HG03469 (cell line): ENCODE data around the gene ARHGAP44.

Experiments
- ATAC-seq: cut with Tn5 transposase; IDR thresholded peaks from one replicate; pipeline ENCODE4 v1.9.1; 2021; ENCODE audit warnings: mild to moderate bottlenecking, moderate library complexity, moderate number of reproducible peaks; ENCODE audit not compliant: unreplicated experiment

ARHGAP44 gene

GRCh38 chr17:13016881-13017654, 227.8 kb downstream of the ARHGAP44 start:
- ATAC-seq, result peak; percentile 4

DNA sequence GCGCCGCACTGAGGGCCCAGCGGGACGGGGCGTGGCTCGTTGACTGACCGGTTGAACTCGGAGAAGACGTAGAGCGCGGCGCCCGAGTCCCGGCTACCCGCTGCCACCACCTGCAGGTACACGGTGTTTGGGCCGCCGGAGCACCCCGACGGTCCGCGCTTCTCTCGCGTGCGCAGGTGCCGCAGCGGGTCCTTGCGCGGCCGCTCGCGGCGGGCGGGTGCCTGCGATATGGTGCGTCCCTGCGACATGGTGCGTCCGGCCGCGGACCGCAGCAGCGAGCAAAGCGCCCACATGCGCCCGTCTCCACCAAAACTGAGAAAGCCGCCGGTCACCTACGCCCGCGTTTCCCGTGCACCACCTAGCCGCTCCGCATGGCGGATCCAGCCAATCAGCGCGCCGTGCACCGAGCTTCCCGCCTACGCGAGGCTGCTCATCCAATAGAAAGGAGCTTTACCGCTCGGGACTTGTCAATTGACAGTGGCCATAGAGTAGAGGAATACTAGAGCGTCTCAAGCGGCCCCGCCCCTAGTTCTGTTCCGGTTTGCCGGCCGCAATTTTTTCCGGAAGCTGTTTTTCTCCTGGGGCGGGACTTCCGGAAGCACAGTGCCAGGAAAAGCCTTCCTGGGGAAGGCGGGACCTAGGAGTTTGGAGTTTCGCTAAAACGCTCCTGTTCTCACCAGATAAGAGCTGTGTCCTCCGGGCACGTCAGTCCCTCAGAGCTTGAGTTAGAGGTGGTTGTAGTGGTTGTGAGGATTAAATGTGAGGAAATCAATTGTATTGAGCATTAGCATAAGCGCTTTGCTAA, 228.6 kb downstream of the ARHGAP44 start, which contains the start of gene ELAC2:
Gene ELAC2, minus strand, starts transcription at position 373 of the 805 bp plus-strand sequence. Its CDS starts 80 bp downstream, at position 293.
- peak; percentile 97 for ATAC-seq

GRCh38 chr17:13024016-13024415, 234.7 kb downstream of the ARHGAP44 start:
- ATAC-seq, result no peak

DNA sequence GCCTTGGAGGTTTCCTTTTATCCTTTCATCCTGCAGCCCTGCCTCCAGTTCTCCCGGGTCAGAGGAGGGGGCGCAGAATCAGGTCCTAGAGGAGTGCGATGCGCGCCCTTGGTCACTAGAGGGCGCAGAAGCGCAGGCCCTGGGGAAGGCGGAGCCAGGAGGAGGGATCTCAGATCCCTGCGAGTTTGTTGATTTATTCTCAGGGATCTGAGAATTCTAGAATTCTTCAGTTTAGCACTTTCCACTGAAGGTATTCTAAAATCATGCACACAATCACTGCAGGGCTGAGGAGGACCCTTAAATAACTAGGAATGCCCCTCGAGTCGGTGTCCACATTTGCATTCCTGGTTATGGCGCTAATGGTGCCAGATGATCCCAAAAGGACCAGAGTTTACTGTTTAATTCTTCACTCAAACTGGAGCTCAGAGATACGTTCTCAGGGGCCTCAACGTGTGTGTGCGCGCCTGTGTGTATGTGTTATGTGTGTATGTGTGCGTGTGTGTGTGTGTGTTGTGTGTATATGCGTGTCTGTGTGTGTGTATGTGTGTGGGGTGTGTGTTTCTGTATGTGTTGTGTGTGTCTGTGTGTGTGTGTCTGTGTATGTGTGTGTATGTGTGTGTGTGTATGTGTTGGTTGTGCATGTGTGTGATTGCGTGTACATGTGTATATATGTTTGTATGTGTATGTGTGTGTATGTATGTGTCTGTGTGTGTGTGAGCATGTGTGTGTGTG, 235.4 kb downstream of the ARHGAP44 start:
- ATAC-seq, result peak; percentile 65

DNA sequence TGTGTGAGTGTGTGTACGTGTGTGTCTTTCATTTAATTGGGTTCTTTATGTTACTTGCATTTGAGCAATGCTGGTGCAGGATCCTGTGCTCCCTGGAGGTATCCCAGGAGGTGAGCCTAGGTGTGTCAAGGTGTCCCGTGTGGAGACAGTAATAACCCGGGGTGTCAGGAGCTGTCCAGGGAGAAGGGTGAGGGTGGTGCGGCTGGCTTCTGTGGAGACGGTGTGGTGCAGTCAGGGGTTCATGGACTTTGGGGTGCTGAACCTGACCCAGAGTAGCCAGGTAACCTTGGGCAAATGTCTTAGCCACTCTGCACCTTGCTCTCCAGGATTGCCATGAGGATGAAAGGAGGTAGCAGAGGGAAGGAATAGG, 235.9 kb downstream of the ARHGAP44 start:
- no peak for ATAC-seq

DNA sequence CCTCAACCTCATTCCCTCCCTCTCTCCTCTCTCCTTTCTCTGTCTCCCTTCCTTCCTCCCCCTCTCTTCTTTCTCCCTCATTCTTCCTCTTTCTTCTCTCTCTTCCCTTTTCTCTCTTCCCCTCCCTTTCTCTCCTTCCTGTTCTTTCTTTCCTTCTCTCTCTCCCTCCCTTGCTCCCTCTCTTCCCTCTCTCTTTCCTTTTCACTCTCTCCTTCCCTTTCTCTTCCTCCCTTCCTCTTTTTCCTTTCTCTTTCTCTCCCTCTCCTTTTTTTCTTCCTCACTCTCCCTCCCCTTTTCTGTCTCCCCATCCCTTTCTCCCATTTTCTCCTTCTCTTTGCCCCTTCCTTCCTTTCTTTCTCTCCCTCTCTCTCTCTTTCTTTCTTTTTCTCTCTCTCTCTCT, 236.4 kb downstream of the ARHGAP44 start:
- ATAC-seq, result no peak

DNA sequence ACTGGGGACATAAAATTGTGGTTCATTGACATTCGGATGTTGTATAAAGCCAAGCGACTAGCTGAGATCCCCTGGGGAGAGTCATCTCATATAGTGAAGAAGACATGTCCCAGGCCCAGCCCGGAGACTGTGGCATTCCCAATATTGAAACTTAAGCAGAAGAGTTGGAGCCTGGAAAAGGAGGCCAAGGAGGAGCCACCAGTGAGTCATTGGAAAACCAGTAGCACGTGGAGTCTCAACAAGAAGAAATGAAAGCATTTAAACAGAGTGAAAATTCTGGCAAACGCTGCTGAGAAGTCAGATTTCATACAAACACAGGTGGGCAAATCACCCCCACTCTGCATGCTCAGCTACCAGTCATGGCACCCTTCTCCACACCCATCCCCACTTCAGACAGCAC, 237.9 kb downstream of the ARHGAP44 start:
- no peak for ATAC-seq

DNA sequence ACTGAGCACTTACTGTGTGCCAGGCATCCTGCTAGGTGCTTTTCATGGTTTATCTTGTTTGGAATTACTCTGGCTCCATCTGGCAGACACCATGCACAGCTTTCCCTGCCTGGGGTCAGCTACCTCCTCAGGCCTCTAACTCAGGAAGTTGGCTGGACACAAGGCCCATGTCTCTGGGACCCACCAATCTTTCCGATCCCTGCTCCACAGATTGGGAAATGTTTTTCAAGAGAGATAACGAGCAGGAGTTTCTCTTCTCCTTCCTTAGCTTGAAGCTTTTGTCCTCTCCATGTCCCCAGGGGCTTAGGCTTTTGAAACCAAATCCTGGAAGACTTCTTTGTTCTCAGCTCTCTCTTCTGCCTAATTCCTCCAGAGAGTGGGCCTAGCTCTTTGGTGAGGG, 240.0 kb downstream of the ARHGAP44 start:
- ATAC-seq, result no peak

- ATAC-seq, result no peak
Measured at GRCh38 chr17:13030056-13030455, 240.8 kb downstream of the ARHGAP44 start.

GRCh38 chr17:13030459-13031300, 241.4 kb downstream of the ARHGAP44 start:
- no peak for ATAC-seq

- no peak for ATAC-seq
Measured at GRCh38 chr17:13031718-13032350, 242.5 kb downstream of the ARHGAP44 start.

GRCh38 chr17:13035420-13035819, 246.1 kb downstream of the ARHGAP44 start:
- no peak for ATAC-seq

DNA sequence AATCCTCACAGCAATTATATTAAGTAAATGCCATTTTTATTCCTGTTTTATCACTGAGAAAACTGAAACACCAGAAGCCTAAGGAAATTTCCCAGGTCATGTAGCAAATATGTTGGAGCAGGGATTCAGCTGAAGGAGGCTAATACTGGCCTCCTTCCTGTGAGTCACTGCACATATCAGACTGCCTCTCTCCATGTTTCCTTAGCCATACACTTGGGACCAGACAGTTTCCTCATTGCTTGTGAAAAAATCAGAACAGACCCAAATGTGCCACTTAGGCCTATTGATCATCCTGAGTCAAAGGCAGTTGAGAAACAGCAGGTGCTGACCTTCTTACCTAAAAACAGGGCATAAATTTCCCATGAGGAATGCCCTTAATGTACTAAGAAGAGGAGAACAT, 247.5 kb downstream of the ARHGAP44 start:
- no peak for ATAC-seq

DNA sequence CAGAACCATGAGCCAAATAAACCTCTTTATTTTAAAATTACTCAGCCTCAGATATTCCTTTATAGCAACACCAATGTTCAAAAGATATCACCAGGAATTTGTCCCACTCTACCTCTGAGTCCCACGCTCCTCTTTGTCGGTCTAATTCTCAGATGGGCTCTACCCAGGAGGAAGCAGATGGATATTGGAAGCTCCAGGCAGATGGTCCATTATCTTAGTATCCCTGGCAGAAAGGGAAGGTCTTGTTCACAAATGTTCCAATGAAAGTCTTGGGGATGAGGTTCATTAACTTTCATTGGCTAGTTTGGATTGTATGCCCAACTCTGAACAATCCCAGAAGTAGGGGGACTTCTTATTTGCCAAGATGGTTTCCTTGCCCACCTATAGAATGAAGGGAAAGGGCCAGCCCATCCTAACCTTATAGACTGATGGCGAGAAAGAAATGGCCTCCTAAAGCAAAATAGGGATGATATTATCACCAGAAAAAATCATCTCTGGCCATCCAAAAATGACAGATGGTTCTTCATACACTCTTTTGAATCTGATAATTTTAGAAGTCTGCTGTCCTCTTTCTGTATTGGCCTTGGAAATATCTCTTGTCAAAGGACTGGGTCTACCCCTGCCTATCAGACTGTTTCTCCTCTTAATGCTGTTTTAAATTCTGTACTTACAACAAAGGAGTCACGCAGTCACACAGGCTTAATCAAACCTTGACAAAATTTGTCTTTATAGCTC, 249.8 kb downstream of the ARHGAP44 start:
- no peak for ATAC-seq
